Measurements from ENCODE around the gene GRID2.

- TF ChIP-seq CTCF (IDR thresholded peaks at IDR 0.05) (no peak), POLR2A (IDR thresholded peaks at IDR 0.05) (no peak)
Observed at GRCh38 chr4:93540562-93540961, 1236.8 kb downstream of the GRID2 start.
